HEK293 (cell line): ENCODE measurements around the gene APOC3.

Source experiments
- CTCF ChIA-PET: fragments of 350-600 bp; formaldehyde crosslinking; extraction: SDS; loops from one replicate; lab custom pipeline; 2021; ENCODE audit warnings: antibody characterized with exemption; lab: Yijun Ruan, JAX
- POLR2A ChIA-PET: fragments of 300-600 bp; formaldehyde crosslinking; extraction: SDS; loops from one replicate; lab custom pipeline; 2020; ENCODE audit warnings: antibody characterized with exemption, inconsistent platforms; lab: Yijun Ruan, JAX
- H3K27ac ChIP-seq: fragments of 200-500 bp; sonication (Bioruptor generic); 2 replicates; pipeline ENCODE4 v1.5.1; 2014; ENCODE audit warnings: low read depth, low read length, control low read depth, inconsistent platforms; ENCODE audit errors: extremely low read depth
- H3K36me3 ChIP-seq, 2 experiments: fragments of 200-500 bp in 1 of 2; sonication (Bioruptor generic) in 1 of 2; 1 replicate in 1 of 2; 2 replicates in 1 of 2; pipeline ENCODE4 v1.5.1; 2014 to 2017; ENCODE audit warnings: inconsistent platforms in 2 of 2, low read length in 2 of 2; ENCODE audit not compliant: control insufficient read depth in 2 of 2, insufficient read depth in 1 of 2
- H3K4me1 ChIP-seq: fragments of 200-500 bp; sonication (Bioruptor generic); 2 replicates; pipeline ENCODE4 v1.5.1; 2014; ENCODE audit warnings: mild to moderate bottlenecking, low read length, inconsistent platforms; ENCODE audit not compliant: control insufficient read depth, insufficient read depth
- H3K4me3 ChIP-seq: 2 replicates; pipeline ENCODE4 v1.5.1; 2011; ENCODE audit warnings: low read depth, mild to moderate bottlenecking, control low read depth, low read length, moderate library complexity
- H3K9me3 ChIP-seq: fragments of 200-500 bp; sonication (Bioruptor generic); 2 replicates; pipeline ENCODE4 v1.5.1; 2014; ENCODE audit warnings: low read depth, low read length, inconsistent platforms; ENCODE audit not compliant: control insufficient read depth, insufficient read depth
- GLI2 ChIP-seq: fragments of 450-650 bp; formaldehyde crosslinking; IDR thresholded peaks from 2 replicates; pipeline ENCODE4; 2017; ENCODE audit warnings: missing biosample characterization, missing genetic modification characterization, low read depth, borderline replicate concordance
- KLF10 ChIP-seq: fragments of 450-650 bp; IDR thresholded peaks from 2 replicates; pipeline ENCODE4 v1.5.1; 2018; ENCODE audit warnings: missing biosample characterization, mild to moderate bottlenecking, missing genetic modification characterization
- MYNN ChIP-seq: fragments of 450-650 bp; formaldehyde crosslinking; IDR thresholded peaks from 2 replicates; pipeline ENCODE4 v1.5.1; 2016; ENCODE audit warnings: missing biosample characterization, missing genetic modification characterization, borderline replicate concordance
- MZF1 ChIP-seq: fragments of 450-650 bp; formaldehyde crosslinking; IDR thresholded peaks from 2 replicates; pipeline ENCODE4 v1.5.1; 2017; ENCODE audit warnings: missing biosample characterization, missing genetic modification characterization, borderline replicate concordance
- YY2 ChIP-seq: fragments of 450-650 bp; formaldehyde crosslinking; IDR thresholded peaks from 2 replicates; pipeline ENCODE4 v1.5.1; 2016; ENCODE audit warnings: missing biosample characterization, missing genetic modification characterization
- ZBTB17 ChIP-seq: fragments of 450-650 bp; formaldehyde crosslinking; IDR thresholded peaks from 2 replicates; pipeline ENCODE4 v1.5.1; 2016; ENCODE audit warnings: missing biosample characterization, missing genetic modification characterization
- ZNF10 ChIP-seq: fragments of 450-650 bp; formaldehyde crosslinking; IDR thresholded peaks from 2 replicates; pipeline ENCODE4 v1.5.1; 2017; ENCODE audit warnings: missing biosample characterization, missing genetic modification characterization
- ZNF112 ChIP-seq: fragments of 450-650 bp; formaldehyde crosslinking; IDR thresholded peaks from 2 replicates; pipeline ENCODE4 v1.5.0; 2017; ENCODE audit warnings: missing biosample characterization, missing genetic modification characterization
- ZNF148 ChIP-seq: fragments of 450-650 bp; formaldehyde crosslinking; IDR thresholded peaks from 2 replicates; pipeline ENCODE4 v1.5.0; 2017; ENCODE audit warnings: missing biosample characterization, missing genetic modification characterization, borderline replicate concordance
- ZNF24 ChIP-seq: fragments of 450-650 bp; formaldehyde crosslinking; IDR thresholded peaks from 2 replicates; pipeline ENCODE4 v1.5.1; 2016; ENCODE audit warnings: missing biosample characterization, missing genetic modification characterization
- ZNF26 ChIP-seq: fragments of 450-650 bp; formaldehyde crosslinking; IDR thresholded peaks from 2 replicates; pipeline ENCODE4 v1.5.1; 2016; ENCODE audit warnings: missing biosample characterization, missing genetic modification characterization
- ZNF335 ChIP-seq: fragments of 450-650 bp; formaldehyde crosslinking; conservative IDR thresholded peaks from 2 replicates; pipeline ENCODE4 v1.5.1; 2016; ENCODE audit warnings: missing biosample characterization, missing genetic modification characterization
- ZNF350 ChIP-seq: fragments of 450-650 bp; formaldehyde crosslinking; IDR thresholded peaks from 2 replicates; pipeline ENCODE4 v1.5.0; 2017; ENCODE audit warnings: missing biosample characterization, mild to moderate bottlenecking, missing genetic modification characterization
- ZNF391 ChIP-seq: fragments of 450-650 bp; formaldehyde crosslinking; IDR thresholded peaks from 2 replicates; pipeline ENCODE4 v1.5.1; 2016; ENCODE audit warnings: low read depth, missing biosample characterization, missing genetic modification characterization, borderline replicate concordance
- ZNF394 ChIP-seq: fragments of 450-650 bp; formaldehyde crosslinking; IDR thresholded peaks from 2 replicates; pipeline ENCODE4 v1.5.1; 2016; ENCODE audit warnings: missing biosample characterization, missing genetic modification characterization, mild to moderate bottlenecking, moderate library complexity, borderline replicate concordance
- ZNF473 ChIP-seq: fragments of 450-650 bp; formaldehyde crosslinking; IDR thresholded peaks from 2 replicates; pipeline ENCODE4 v1.5.1; 2017; ENCODE audit warnings: missing biosample characterization, missing genetic modification characterization
- ZNF488 ChIP-seq: fragments of 450-650 bp; formaldehyde crosslinking; IDR thresholded peaks from 2 replicates; pipeline ENCODE4 v1.5.1; 2016; ENCODE audit warnings: missing biosample characterization, missing genetic modification characterization
- ZNF701 ChIP-seq: fragments of 450-650 bp; formaldehyde crosslinking; IDR thresholded peaks from 2 replicates; pipeline ENCODE4 v1.5.1; 2016; ENCODE audit warnings: missing biosample characterization, missing genetic modification characterization
- ZNF76 ChIP-seq: fragments of 450-650 bp; formaldehyde crosslinking; IDR thresholded peaks from 2 replicates; pipeline ENCODE4; 2016; ENCODE audit warnings: low read depth, missing biosample characterization, missing genetic modification characterization, borderline replicate concordance
- ZNF830 ChIP-seq: fragments of 450-650 bp; IDR thresholded peaks from 2 replicates; pipeline ENCODE4 v1.5.0; 2018; ENCODE audit warnings: missing biosample characterization, missing genetic modification characterization, low read depth, mild to moderate bottlenecking, moderate library complexity

APOC3 gene

GRCh38 chr11:116838321-116839084, 8.8 kb downstream of the APOC3 start:
- TF ChIP-seq ZNF76 (tag by site-specific recombination): no peak
- no peak for TF ChIP-seq ZNF488 (tag by site-specific recombination)
- TF ChIP-seq ZNF394: no peak
- no peak for TF ChIP-seq ZNF830
- TF ChIP-seq ZBTB17: no peak
- TF ChIP-seq, all 188 proteins: peak for 0
- no peaks in the 10 kb centered on the region for H3K9me3 ChIP-seq
- ChIA-PET CTCF (interaction anchor here (0.6 to 4.9 kb wide), 2 partner anchors 46 to 107 kb away, joined by 3 to 118 read pairs; partner anchors contain the start of gene APOA5), POLR2A (no interaction called here)
- no peak overlapping the region for H3K27ac ChIP-seq
- no peaks in the 10 kb centered on the region for H3K4me1 ChIP-seq
- no peak overlapping the region for H3K4me3 ChIP-seq
- peaks cover 0 to 7% of the 10 kb centered on the region in 2 experiments; a peak in 1 of 3 replicates for H3K36me3 ChIP-seq

GRCh38 chr11:116840224-116840745, 10.6 kb downstream of the APOC3 start:
- peaks cover 0 to 21% of the 10 kb centered on the region in 2 experiments; a peak in 1 of 3 replicates for H3K36me3 ChIP-seq
- TF ChIP-seq ZNF473 (tag by site-specific recombination) (no peak), ZNF10 (tag by site-specific recombination) (no peak), ZNF112 (tag by site-specific recombination) (no peak), ZNF26 (tag by site-specific recombination) (no peak), ZNF335 (tag by site-specific recombination) (peak; percentile 57; the same call in 1 of the 2 replicates), GLI2 (tag by site-specific recombination) (no peak)
- no peak overlapping the region for H3K4me3 ChIP-seq
- POLR2A ChIA-PET: no interaction called here
- CTCF ChIA-PET: interaction anchor here (0.6 kb wide), 3 partner anchors 40 to 270 kb away, joined by 3 to 4 read pairs (median 3); no protein-coding TSS in a partner anchor
- H3K27ac ChIP-seq: no peak overlapping the region
- no peaks in the 10 kb centered on the region for H3K9me3 ChIP-seq
- no peaks in the 10 kb centered on the region for H3K4me1 ChIP-seq

GRCh38 chr11:116840746-116841296, 11.1 kb downstream of the APOC3 start:
- TF ChIP-seq YY2 (tag by site-specific recombination) (no peak), ZNF335 (tag by site-specific recombination) (0 out of 2 replicates have a peak, but pooled peaks have one; percentile 10)
- no peak overlapping the region for H3K27ac ChIP-seq
- peaks cover 0 to 26% of the 10 kb centered on the region in 2 experiments; a peak in 1 of 3 replicates for H3K36me3 ChIP-seq
- no peaks in the 10 kb centered on the region for H3K4me1 ChIP-seq
- ChIA-PET CTCF (interaction anchor here (0.6 to 1.4 kb wide), 3 partner anchors 41 to 265 kb away, joined by 3 to 5 read pairs (median 4); no protein-coding TSS in a partner anchor), POLR2A (no interaction called here)
- H3K4me3 ChIP-seq: no peak overlapping the region
- H3K9me3 ChIP-seq: no peaks in the 10 kb centered on the region

- no peak overlapping the region for H3K4me3 ChIP-seq
- H3K4me1 ChIP-seq: no peaks in the 10 kb centered on the region
- H3K36me3 ChIP-seq: peaks cover 0 to 39% of the 10 kb centered on the region in 2 experiments; a peak in 1 of 3 replicates
- ChIA-PET POLR2A (interaction anchor here (0.7 kb wide), 1 partner anchor 307 kb away, joined by 3 read pairs; no protein-coding TSS in a partner anchor), CTCF (interaction anchor here (1.2 to 1.4 kb wide), 2 partner anchors 51 to 264 kb away, joined by 3 to 5 read pairs; no protein-coding TSS in a partner anchor)
- TF ChIP-seq ZNF24 (tag by site-specific recombination) (no peak), MZF1 (no peak), MYNN (tag by site-specific recombination) (no peak), ZNF148 (tag by site-specific recombination) (no peak), KLF10 (tag by site-specific recombination) (no peak), ZNF391 (tag by site-specific recombination) (no peak), ZNF112 (tag by site-specific recombination) (no peak), ZNF350 (tag by site-specific recombination) (no peak), ZNF701 (no peak)
- H3K9me3 ChIP-seq: no peaks in the 10 kb centered on the region
- H3K27ac ChIP-seq: no peak overlapping the region
These were observed 12.4 kb downstream of the APOC3 start for GRCh38 chr11:116842117-116842516.
